NOMO-1 treated with dmso at 0.1 percent for 144 hours (cell line): ENCODE measurements around the gene TGFBR3L.
"Not testable (repeated sequence)": the region's sequence is repeated elsewhere in the genome, so short reads cannot be mapped to it uniquely, and the experiment has no call there.

Source experiments
- DNase-seq: peaks from one replicate; lab custom pipeline; 2025; ENCODE audit not compliant: unreplicated experiment; lab: John Stamatoyannopoulos, UW

The TGFBR3L gene

GRCh38 chr19:7879111-7879807 is 35.4 kb upstream of the TGFBR3L start:
- no peak for DNase-seq

GRCh38 chr19:7879836-7880235 is 34.8 kb upstream of the TGFBR3L start:
- DNase-seq: no peak

- no peak for DNase-seq
Observed at GRCh38 chr19:7881910-7882309, 32.7 kb upstream of the TGFBR3L start.

- no peak for DNase-seq
Observed at GRCh38 chr19:7883105-7883504, 31.5 kb upstream of the TGFBR3L start.

- DNase-seq: no peak
Observed at GRCh38 chr19:7883796-7884570, 30.6 kb upstream of the TGFBR3L start.

GRCh38 chr19:7885818-7886217 is 28.8 kb upstream of the TGFBR3L start:
- no peak for DNase-seq

- no peak for DNase-seq
Observed at GRCh38 chr19:7887408-7888144, 27.1 kb upstream of the TGFBR3L start.

- no peak for DNase-seq
Observed at GRCh38 chr19:7888145-7888825, 26.3 kb upstream of the TGFBR3L start, which contains the start of gene LRRC8E. Gene LRRC8E (plus strand): TSS chr19:7888510. CDS start chr19:7895604, 7,094 bp downstream.

GRCh38 chr19:7888826-7889217 is 25.8 kb upstream of the TGFBR3L start:
- no peak for DNase-seq

- not testable (repeated sequence) for DNase-seq
Observed at GRCh38 chr19:7893362-7894101, 21.1 kb upstream of the TGFBR3L start.

GRCh38 chr19:7894612-7895309 is 19.9 kb upstream of the TGFBR3L start:
- no peak for DNase-seq

- DNase-seq: no peak
Observed at GRCh38 chr19:7895565-7895964, 19.1 kb upstream of the TGFBR3L start.

GRCh38 chr19:7897292-7897691 is 17.3 kb upstream of the TGFBR3L start:
- no peak for DNase-seq

GRCh38 chr19:7898967-7899366 is 15.7 kb upstream of the TGFBR3L start:
- no peak for DNase-seq

- DNase-seq: no peak
Observed at GRCh38 chr19:7899751-7900378, 14.8 kb upstream of the TGFBR3L start.

- DNase-seq: no peak
Observed at GRCh38 chr19:7900401-7900870, 14.2 kb upstream of the TGFBR3L start.

- no peak for DNase-seq
Observed at GRCh38 chr19:7900931-7901330, 13.7 kb upstream of the TGFBR3L start.

GRCh38 chr19:7901337-7901736 is 13.3 kb upstream of the TGFBR3L start:
- no peak for DNase-seq

- DNase-seq: no peak
Observed at GRCh38 chr19:7902796-7903243, 11.8 kb upstream of the TGFBR3L start.
